AG08395 (cell line): ENCODE data around the gene ESR1.
A peak's percentile ranks its signal among the peaks of the same experiment; 100 is the strongest.

Experiments used
- DNase-seq: peaks from one replicate; pipeline ENCODE4 v3.0.0; 2012; ENCODE audit warnings: mixed read lengths, low spot score

The ESR1 gene

GRCh38 chr6:152094992-152095592, 287.6 kb downstream of the ESR1 start:
- peak; percentile 95 for DNase-seq

- DNase-seq, result peak; percentile 56
Observed at GRCh38 chr6:152096863-152097496, 289.5 kb downstream of the ESR1 start.

GRCh38 chr6:152098683-152099082, 291.2 kb downstream of the ESR1 start:
- DNase-seq, result no peak

DNA sequence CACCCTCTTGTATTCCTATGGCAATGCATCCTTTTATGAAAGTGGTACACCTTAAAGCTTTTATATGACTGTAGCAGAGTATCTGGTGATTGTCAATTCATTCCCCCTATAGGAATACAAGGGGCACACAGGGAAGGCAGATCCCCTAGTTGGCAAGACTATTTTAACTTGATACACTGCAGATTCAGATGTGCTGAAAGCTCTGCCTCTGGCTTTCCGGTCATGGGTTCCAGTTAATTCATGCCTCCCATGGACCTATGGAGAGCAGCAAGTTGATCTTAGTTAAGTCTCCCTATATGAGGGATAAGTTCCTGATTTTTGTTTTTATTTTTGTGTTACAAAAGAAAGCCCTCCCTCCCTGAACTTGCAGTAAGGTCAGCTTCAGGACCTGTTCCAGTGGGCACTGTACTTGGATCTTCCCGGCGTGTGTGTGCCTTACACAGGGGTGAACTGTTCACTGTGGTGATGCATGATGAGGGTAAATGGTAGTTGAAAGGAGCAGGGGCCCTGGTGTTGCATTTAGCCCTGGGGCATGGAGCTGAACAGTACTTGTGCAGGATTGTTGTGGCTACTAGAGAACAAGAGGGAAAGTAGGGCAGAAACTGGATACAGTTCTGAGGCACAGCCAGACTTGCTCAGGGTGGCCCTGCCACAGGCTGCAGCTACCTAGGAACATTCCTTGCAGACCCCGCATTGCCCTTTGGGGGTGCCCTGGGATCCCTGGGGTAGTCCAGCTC, 292.1 kb downstream of the ESR1 start:
- DNase-seq, result no peak

DNA sequence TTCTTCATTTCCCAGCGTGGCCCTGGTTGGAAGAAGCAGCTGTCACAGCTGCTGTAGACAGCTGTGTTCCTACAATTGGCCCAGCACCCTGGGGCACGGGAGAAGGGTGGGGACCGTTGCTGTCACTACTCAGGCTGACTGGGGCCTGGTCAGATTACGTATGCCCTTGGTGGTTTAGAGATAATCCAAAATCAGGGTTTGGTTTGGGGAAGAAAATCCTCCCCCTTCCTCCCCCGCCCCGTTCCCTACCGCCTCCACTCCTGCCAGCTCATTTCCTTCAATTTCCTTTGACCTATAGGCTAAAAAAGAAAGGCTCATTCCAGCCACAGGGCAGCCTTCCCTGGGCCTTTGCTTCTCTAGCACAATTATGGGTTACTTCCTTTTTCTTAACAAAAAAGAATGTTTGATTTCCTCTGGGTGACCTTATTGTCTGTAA, 292.7 kb downstream of the ESR1 start:
- peak; percentile 42 for DNase-seq

DNA sequence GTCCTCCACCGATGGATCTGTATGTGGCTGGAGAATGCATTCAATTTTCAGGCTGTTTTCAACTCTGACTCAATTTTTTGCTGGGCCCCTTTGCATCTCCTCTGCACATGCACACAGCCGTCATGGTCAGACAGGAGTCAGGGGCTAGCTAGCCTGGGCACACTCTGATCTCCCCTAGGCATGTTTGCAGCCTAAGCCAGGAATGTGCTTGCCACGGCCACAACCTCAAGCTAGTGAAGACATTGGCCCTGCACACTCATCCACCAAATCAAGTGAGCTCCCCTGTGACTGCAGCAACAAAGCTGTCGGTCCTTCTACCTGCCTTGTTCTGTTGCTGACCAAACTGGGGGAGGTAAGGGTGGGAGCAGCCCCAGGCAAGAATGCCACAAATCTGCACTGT, 300.5 kb downstream of the ESR1 start:
- DNase-seq, result no peak

DNA sequence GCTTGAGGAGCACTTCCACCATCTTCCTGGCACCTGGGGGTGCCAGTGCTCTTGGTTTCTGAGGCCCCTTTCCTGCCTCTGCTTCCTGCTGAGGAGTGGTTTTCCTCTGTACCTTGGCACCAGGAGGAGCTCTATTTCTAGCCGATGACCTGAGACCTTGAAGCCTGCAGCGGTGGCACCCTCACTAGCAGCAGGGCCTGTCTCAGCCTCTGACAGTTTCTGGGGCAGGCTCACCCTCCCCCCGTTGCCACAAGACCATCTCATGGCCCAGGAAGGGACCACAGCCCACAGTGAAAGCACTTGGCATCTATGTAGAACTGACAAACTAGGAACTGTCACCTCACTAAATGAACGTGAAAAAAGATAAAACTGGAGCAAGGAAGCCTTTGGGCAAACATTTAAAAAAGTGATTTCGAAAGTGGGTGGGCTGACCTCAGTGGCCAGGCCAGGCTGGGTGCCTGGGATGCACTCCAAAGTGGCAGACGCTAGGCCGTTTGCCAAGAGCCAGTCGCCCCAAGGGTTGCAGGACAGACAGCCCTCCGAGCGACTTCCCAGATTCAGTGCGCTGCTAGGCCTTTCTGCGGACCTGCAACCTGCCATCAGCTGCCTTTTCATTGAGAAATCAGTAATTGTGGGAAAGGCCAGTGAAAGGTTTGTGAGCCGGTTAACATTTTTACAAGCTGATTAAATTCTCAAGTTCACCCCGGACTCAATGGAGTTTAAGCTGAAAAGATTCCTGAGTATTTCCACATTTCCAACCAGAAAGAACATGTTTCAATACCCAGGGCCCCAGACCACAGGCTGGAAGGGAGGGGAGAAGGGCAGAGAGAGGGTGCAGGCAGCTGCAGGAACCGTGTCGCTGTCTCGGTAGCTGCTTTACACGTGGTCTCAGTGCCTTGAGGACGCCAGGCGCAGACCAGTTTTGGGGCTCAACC, 303.7 kb downstream of the ESR1 start:
- DNase-seq, result peak; percentile 40

- DNase-seq, result no peak
Observed at GRCh38 chr6:152112491-152113261, 305.2 kb downstream of the ESR1 start.

- DNase-seq, result no peak
Observed at GRCh38 chr6:152117156-152118133, 310.0 kb downstream of the ESR1 start.

GRCh38 chr6:152118224-152118623, 310.7 kb downstream of the ESR1 start:
- no peak for DNase-seq

DNA sequence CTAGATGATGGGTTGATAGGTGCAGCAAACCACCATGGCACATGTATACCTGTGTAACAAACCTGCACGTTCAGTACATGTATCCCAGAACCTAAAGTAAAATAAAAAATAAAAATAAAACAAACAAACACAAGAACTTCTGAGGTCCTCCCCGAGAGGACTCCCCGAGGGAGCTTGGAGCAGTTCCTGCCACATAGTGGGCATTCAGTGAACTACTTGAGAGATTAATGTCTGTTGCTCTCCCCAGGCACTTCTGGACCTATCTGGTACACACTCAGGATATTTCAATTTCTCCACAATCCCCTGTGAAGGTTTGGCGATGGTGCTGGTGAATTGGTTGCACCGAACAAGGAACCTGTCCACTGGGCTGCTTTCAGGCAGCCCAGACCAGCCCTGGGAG, 311.2 kb downstream of the ESR1 start:
- DNase-seq, result no peak

GRCh38 chr6:152119831-152120230, 312.3 kb downstream of the ESR1 start:
- DNase-seq, result no peak

GRCh38 chr6:152121910-152122309, 314.4 kb downstream of the ESR1 start:
- no peak for DNase-seq

GRCh38 chr6:152122434-152122833, 315.0 kb downstream of the ESR1 start:
- no peak for DNase-seq

DNA sequence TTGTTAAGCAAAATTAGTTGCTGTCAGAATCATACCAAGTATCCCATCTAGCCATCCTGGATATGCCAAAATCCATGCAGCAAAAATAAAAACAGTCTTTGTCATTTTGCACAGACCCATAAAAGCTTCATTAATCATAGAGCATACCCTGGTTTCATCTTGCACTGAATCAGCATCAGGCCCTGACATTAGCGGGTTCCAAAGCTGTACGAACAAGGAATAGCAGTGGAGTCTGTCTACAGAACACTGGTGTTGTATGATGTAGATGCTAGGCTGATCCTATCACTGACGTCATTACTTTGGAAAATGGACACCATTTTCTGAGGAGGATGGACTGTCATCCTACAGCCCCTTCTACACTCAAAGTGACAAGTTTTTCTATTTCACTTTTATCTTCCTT, 315.6 kb downstream of the ESR1 start:
- DNase-seq, result no peak

DNA sequence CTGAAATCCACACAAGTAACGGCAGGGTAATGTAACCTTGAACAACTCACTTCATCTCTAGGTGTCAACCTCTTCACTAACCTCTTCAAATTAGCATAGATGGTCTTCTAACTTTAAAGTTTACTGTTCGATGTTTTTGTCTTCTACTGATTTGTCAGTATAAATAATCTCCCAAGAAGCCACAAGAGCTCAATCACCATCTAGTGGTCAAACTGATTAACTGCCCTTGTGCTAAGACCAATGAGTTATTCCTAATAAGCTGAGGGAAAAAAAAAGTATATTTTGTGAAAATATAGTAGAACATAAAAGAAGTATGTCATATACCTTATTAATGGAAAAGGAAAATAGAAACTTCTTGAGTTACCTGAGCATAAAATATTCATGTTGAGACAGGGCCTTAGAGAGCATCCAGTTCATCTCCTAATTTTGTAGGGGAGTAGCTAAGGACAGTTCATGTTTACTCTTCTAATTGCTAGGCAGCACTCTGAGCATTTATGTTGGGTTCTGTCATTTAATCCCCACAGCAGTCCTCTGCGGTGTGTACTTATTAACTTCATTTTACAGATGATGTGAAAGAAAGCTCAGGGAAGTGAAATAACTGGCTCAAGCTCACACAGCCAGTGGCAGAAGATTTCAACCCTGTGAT, 317.1 kb downstream of the ESR1 start:
- peak; percentile 69 for DNase-seq

DNA sequence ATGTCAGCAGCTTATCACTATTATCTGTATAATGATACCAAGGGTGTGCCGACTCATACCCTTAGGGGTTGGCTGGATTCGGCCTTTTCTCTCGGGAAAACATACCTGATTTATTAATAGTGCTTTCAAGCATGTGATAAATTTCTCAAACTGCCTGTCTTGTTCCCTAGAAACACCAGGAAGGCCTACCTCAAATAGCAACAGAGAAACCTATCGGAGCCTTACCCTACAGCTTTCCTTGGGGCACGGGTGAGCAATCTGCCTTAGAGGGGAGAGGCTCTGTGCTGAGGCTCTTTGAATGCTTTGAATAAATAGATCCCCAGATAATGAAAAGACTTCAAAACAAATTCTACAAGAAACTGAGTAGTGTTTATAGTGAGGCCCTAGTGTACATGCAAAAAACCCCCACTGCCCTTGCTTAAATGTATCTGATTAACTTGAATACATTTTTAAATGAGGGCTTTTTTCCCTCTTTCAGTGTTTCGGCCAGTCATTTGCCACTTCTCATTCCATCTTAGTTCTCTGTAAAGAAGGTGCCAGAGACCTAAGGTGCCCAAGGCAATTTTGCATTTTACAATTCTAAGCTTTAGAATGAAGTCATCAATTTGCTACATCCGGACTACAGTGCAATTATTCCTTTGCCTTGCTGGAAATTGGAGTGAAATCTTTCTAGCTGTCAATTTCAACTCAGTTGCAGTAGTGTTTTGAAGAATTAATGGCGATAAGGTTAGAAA, 320.1 kb downstream of the ESR1 start:
- DNase-seq, result no peak

GRCh38 chr6:152129691-152130151, 322.2 kb downstream of the ESR1 start:
- peak; percentile 66 for DNase-seq

GRCh38 chr6:152130441-152130840, 323.0 kb downstream of the ESR1 start:
- peak; percentile 40 for DNase-seq
